HepG2 (cell line): ENCODE data around the gene LCA5. TPM values are rescaled to one million over a fixed set of nuclear protein-coding genes. Genes with fewer than 3 reads are reported as not detected.
A peak's percentile ranks its signal among the peaks of the same experiment; 100 is the strongest.

Experiments
- ATAC-seq: fragments of 200-7000 bp; cut with Tn5 transposase; 3 replicates; pipeline ENCODE4 v1.9.1; 2020; ENCODE audit warnings: mild to moderate bottlenecking, moderate library complexity
- BruUV-seq: library from RNA; stranded (reverse); fragments of 400-500 nt; replicated peaks from 2 replicates; lab custom pipeline; 2021; lab: Mats Ljungman, UMichigan
- CTCF ChIA-PET: fragments of 300-600 bp; formaldehyde crosslinking; extraction: SDS; loops from one replicate; lab custom pipeline; 2021; ENCODE audit warnings: low total read pairs, inconsistent platforms, low intra/inter-chr PET ratio; lab: Yijun Ruan, JAX
- POLR2A ChIA-PET: fragments of 350-600 bp; sonication (Branson Sonifier 250); formaldehyde crosslinking; loops from one replicate; lab custom pipeline; 2020; ENCODE audit warnings: antibody characterized with exemption, inconsistent platforms; lab: Yijun Ruan, JAX
- DNase-seq: peaks from one replicate; pipeline ENCODE4 v3.0.0-alpha.2; 2015; ENCODE audit warnings: low spot score
- FAIRE-seq: peaks from 3 replicates; lab custom pipeline; 2011; peaks lifted over from hg19 to GRCh38; lab: Jason Lieb, UNC
- H2AFZ ChIP-seq: one replicate; pipeline ENCODE4 v1.6.1; 2011; ENCODE audit warnings: low read length, inconsistent platforms
- H3K27ac ChIP-seq: fragments of 300-600 bp; 3 replicates; pipeline ENCODE4 v1.8.0; 2011; ENCODE audit warnings: mixed run types, mild to moderate bottlenecking, mixed read lengths, low read length, inconsistent platforms; ENCODE audit not compliant: insufficient read depth; ENCODE audit errors: extremely low read length
- H3K27me3 ChIP-seq, 2 experiments: fragments of 200-600 bp in 1 of 2; 2 replicates in 1 of 2; 3 replicates in 1 of 2; pipeline versions ENCODE4 v1.6.0 to v1.8.0; 2011; ENCODE audit warnings: low read length in 2 of 2, mild to moderate bottlenecking in 2 of 2, moderate library complexity in 2 of 2, inconsistent platforms in 1 of 2; ENCODE audit not compliant: insufficient read depth in 2 of 2, control insufficient read depth in 1 of 2
- H3K36me3 ChIP-seq, 2 experiments: fragments of 200-600 bp in 1 of 2; replicated peaks in 1 of 2; 2 replicates in 1 of 2; 3 replicates in 1 of 2; pipeline versions ENCODE4 v1.5.1 to v1.8.0; 2011; ENCODE audit warnings: low read length in 2 of 2, inconsistent platforms in 1 of 2; ENCODE audit not compliant: insufficient read depth in 2 of 2, control insufficient read depth in 1 of 2
- H3K4me1 ChIP-seq: 2 replicates; pipeline ENCODE4 v1.5.1; 2012; ENCODE audit warnings: low read length, inconsistent platforms; ENCODE audit not compliant: insufficient read depth
- H3K4me2 ChIP-seq: 2 replicates; pipeline ENCODE4 v1.6.0; 2011; ENCODE audit warnings: low read depth, low read length, inconsistent platforms
- H3K4me3 ChIP-seq, 3 experiments: fragments of 200-600 bp in 1 of 3; sonication (generic), shearing (Covaris generic) in 1 of 3; replicated peaks in 1 of 3; 2 replicates each; pipeline ENCODE4 v1.5.1; 2011 to 2016; ENCODE audit warnings: low read length in 3 of 3, inconsistent platforms in 2 of 3, low read depth in 2 of 3, mild to moderate bottlenecking in 2 of 3, control low read depth in 1 of 3, mixed read lengths in 1 of 3; ENCODE audit not compliant: insufficient read depth in 1 of 3
- H3K79me2 ChIP-seq: one replicate; pipeline ENCODE4 v1.6.1; 2011; ENCODE audit warnings: low read length, inconsistent platforms; ENCODE audit not compliant: insufficient read depth
- H3K9ac ChIP-seq: 2 replicates; pipeline ENCODE4 v1.6.0; 2011; ENCODE audit warnings: mild to moderate bottlenecking, low read depth, low read length, inconsistent platforms; ENCODE audit not compliant: insufficient read depth
- H3K9me3 ChIP-seq: 2 replicates; pipeline ENCODE4 v1.5.1; 2012; ENCODE audit warnings: mild to moderate bottlenecking, low read length
- H4K20me1 ChIP-seq: 2 replicates; pipeline ENCODE4 v1.6.0; 2011; ENCODE audit warnings: inconsistent platforms, mild to moderate bottlenecking, low read length, moderate library complexity; ENCODE audit not compliant: insufficient read depth
- FOXJ3 ChIP-seq: sonication (generic); formaldehyde crosslinking; IDR thresholded peaks from 2 replicates; pipeline ENCODE4 v1.4.0; 2020; ENCODE audit warnings: missing genetic modification reagents, mild to moderate bottlenecking, borderline replicate concordance
- HOXA3 ChIP-seq: sonication (generic); formaldehyde crosslinking; IDR thresholded peaks from 2 replicates; pipeline ENCODE4 v1.5.0; 2020; ENCODE audit warnings: missing genetic modification reagents
- JUND ChIP-seq: sonication (generic); formaldehyde crosslinking; IDR thresholded peaks from 2 replicates; pipeline ENCODE4 v1.8.0; 2022; ENCODE audit warnings: mild to moderate bottlenecking, missing genetic modification reagents
- KDM5B ChIP-seq: sonication (generic); formaldehyde crosslinking; IDR thresholded peaks from 2 replicates; pipeline ENCODE4 v1.4.0; 2020; ENCODE audit warnings: missing genetic modification reagents, mild to moderate bottlenecking, borderline replicate concordance
- LCORL ChIP-seq, 2 experiments: fragments of 450-650 bp in 1 of 2; sonication (generic) in 1 of 2; formaldehyde crosslinking in 1 of 2; IDR thresholded peaks; 2 replicates each; pipeline versions ENCODE4 v1.5.0 to v1.6.1; 2017 to 2020; ENCODE audit warnings: antibody characterized with exemption in 1 of 2, missing genetic modification reagents in 1 of 2
- MAFK ChIP-seq, 2 experiments: IDR thresholded peaks in 1 of 2; conservative IDR thresholded peaks in 1 of 2; 2 replicates each; pipeline ENCODE4 v1.6.1; 2011; ENCODE audit warnings: improper control_type of control experiment in 2 of 2, low read length in 2 of 2
- NKX3-1 ChIP-seq: sonication (generic); formaldehyde crosslinking; IDR thresholded peaks from 2 replicates; pipeline ENCODE4 v1.5.0; 2020; ENCODE audit warnings: missing genetic modification reagents
- NR2F6 ChIP-seq, 2 experiments: IDR thresholded peaks; 2 replicates each; pipeline ENCODE4 v1.6.1; 2016; ENCODE audit warnings: antibody characterized with exemption in 1 of 2, mild to moderate bottlenecking in 1 of 2
- PPARG ChIP-seq: conservative IDR thresholded peaks from 2 replicates; pipeline ENCODE4 v1.6.1; 2016; ENCODE audit warnings: missing biosample characterization, missing genetic modification reagents
- ZBTB3 ChIP-seq: sonication (generic); formaldehyde crosslinking; IDR thresholded peaks from 2 replicates; pipeline ENCODE4 v1.4.0; 2020; ENCODE audit warnings: low read depth, mild to moderate bottlenecking, moderate library complexity, missing genetic modification reagents, borderline replicate concordance
- ZNF136 ChIP-seq: sonication (generic); formaldehyde crosslinking; IDR thresholded peaks from 2 replicates; pipeline ENCODE4 v1.8.1; 2022; ENCODE audit warnings: low read depth, mild to moderate bottlenecking, moderate library complexity, missing genetic modification reagents
- ZNF34 ChIP-seq: sonication (generic); formaldehyde crosslinking; IDR thresholded peaks from 2 replicates; pipeline ENCODE4 v1.4.0; 2020; ENCODE audit warnings: mild to moderate bottlenecking, missing genetic modification reagents, borderline replicate concordance
- ZNF883 ChIP-seq: sonication (generic); formaldehyde crosslinking; IDR thresholded peaks from 2 replicates; pipeline ENCODE4 v1.5.1; 2020; ENCODE audit warnings: mild to moderate bottlenecking, missing genetic modification reagents; ENCODE audit errors: not compliant biosample characterization
- WGBS: methylation state at CpG from one replicate; pipeline ENCODE4 v1.1.6; 2017; ENCODE audit warnings: low lambda C conversion rate; 5-methylcytosine and 5-hydroxymethylcytosine counted together
- in situ Hi-C: cut with HindIII; loops from 2 replicates; pipeline ENCODE4 v1.10.0; 2017; ENCODE audit warnings: low pct_unique_long_range_greater_than_20kb; ENCODE audit not compliant: extremely low pct_ligation_motif_present
- intact Hi-C: fragments of 100-400 bp; cut with micrococcal nuclease; formaldehyde crosslinking; loops from one replicate; pipeline ENCODE4 v1.10.0; 2022; ENCODE audit not compliant: unreplicated experiment
- polyA plus RNA-seq, 8 experiments: library from polyadenylated mRNA; depleted of rRNA in 3 of 8; stranded (reverse) in 7 of 8; unstranded in 1 of 8; fragments of >200 nt; fragmentation: Illumina TruSeq in 4 of 8; extraction: Trizol in 4 of 8; gene quantifications; 2 replicates each; pipeline versions ENCODE4 v1.2.1 to v1.2.3, GENCODE V29; 2011 to 2016; ENCODE audit warnings: low read depth in 4 of 8, missing spikeins in 1 of 8, mixed read lengths in 1 of 8; ENCODE audit not compliant: insufficient read depth in 1 of 8
- total RNA-seq, 5 experiments: library from RNA; depleted of rRNA; stranded (reverse); fragments of >200 nt; fragmentation: Illumina TruSeq; extraction: Trizol; gene quantifications; 2 replicates each; pipeline ENCODE4 v1.2.3, GENCODE V29; 2016; ENCODE audit warnings: low read depth in 1 of 5
- TF ChIP-seq, protein P1 (sequence below): sonication (generic); formaldehyde crosslinking; IDR thresholded peaks from 2 replicates; pipeline ENCODE4 v1.4.0; 2020; ENCODE audit warnings: missing genetic modification reagents
- TF ChIP-seq, protein P2 (sequence below): sonication (generic); formaldehyde crosslinking; IDR thresholded peaks from 2 replicates; pipeline ENCODE4 v1.4.0; 2020; ENCODE audit warnings: missing genetic modification reagents
- TF ChIP-seq, protein P3 (sequence below): sonication (generic); formaldehyde crosslinking; IDR thresholded peaks from 2 replicates; pipeline ENCODE4 v1.8.1; 2023; ENCODE audit warnings: missing genetic modification reagents, inconsistent platforms, borderline replicate concordance

Gene LCA5
- total and polyA plus RNA-seq, 2 of the 13 experiments (the other 11 are each of a cell fraction or from before 2014, with no cell fraction given), result 0.84 to 4.6 TPM

DNA sequence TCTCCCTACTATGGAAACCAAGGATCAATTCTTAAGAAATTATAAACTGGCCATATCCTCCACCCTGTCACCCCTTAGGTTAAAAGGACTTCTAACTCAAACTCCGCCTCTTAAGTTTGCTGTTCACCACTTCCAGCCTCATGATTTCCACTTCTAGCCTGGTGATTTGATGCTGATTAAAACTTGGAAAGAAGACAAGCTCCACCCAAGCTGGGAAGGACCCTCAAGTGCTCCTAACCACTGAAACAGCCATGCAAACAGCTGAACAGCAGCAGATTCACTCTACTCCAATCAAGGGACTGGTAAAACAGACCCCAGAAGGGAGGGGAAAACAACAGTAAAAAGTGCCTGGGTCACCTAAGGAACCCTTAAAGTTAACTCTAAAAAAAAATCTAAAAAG lies 10.3 kb downstream of the LCA5 start:
- DNase-seq (no peak), FAIRE-seq (no peak), ATAC-seq (no peak)
- H3K4me2 ChIP-seq, result no peak overlapping the region
- intact Hi-C loops (loop anchor here (10.0 kb wide), 1 partner anchor 292 kb away; the partner anchor contains the start of gene HMGN3), in situ Hi-C loops (no loop called here)
- H3K4me3 ChIP-seq, result no peak overlapping the region
- TF ChIP-seq, protein P1, sequence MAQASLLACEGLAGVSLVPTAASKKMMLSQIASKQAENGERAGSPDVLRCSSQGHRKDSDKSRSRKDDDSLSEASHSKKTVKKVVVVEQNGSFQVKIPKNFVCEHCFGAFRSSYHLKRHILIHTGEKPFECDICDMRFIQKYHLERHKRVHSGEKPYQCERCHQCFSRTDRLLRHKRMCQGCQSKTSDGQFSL (CRISPR knock-in tag), result no peak
- TF ChIP-seq MAFK (conservative IDR thresholded peaks at IDR 0.05 in 1 of 2, IDR thresholded peaks at IDR 0.05 in 1 of 2; ENCODE audit: low read length in 2 of 2), result no peak
- no peak for TF ChIP-seq LCORL (IDR thresholded peaks at IDR 0.05)
- no peak for TF ChIP-seq LCORL (CRISPR knock-in tag; IDR thresholded peaks at IDR 0.05)
- no peak for TF ChIP-seq ZBTB3 (CRISPR knock-in tag)
- no peak for TF ChIP-seq KDM5B
- no peak for TF ChIP-seq JUND (CRISPR knock-in tag)
- no peak for TF ChIP-seq ZNF34 (CRISPR knock-in tag)
- no peak for TF ChIP-seq FOXJ3
- TF ChIP-seq HOXA3, result no peak
- TF ChIP-seq PPARG (CRISPR knock-in tag), result no peak
- no peak for TF ChIP-seq ZNF136 (CRISPR knock-in tag)
- no peak for TF ChIP-seq ZNF883 (CRISPR knock-in tag)
- no peak for TF ChIP-seq NR2F6 (IDR thresholded peaks at IDR 0.05)
- TF ChIP-seq NR2F6 (CRISPR knock-in tag; IDR thresholded peaks at IDR 0.05), result no peak
- TF ChIP-seq, protein P2, sequence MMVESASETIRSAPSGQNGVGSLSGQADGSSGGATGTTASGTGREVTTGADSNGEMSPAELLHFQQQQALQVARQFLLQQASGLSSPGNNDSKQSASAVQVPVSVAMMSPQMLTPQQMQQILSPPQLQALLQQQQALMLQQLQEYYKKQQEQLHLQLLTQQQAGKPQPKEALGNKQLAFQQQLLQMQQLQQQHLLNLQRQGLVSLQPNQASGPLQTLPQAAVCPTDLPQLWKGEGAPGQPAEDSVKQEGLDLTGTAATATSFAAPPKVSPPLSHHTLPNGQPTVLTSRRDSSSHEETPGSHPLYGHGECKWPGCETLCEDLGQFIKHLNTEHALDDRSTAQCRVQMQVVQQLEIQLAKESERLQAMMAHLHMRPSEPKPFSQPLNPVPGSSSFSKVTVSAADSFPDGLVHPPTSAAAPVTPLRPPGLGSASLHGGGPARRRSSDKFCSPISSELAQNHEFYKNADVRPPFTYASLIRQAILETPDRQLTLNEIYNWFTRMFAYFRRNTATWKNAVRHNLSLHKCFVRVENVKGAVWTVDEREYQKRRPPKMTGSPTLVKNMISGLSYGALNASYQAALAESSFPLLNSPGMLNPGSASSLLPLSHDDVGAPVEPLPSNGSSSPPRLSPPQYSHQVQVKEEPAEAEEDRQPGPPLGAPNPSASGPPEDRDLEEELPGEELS, result no peak
- TF ChIP-seq, protein P3, sequence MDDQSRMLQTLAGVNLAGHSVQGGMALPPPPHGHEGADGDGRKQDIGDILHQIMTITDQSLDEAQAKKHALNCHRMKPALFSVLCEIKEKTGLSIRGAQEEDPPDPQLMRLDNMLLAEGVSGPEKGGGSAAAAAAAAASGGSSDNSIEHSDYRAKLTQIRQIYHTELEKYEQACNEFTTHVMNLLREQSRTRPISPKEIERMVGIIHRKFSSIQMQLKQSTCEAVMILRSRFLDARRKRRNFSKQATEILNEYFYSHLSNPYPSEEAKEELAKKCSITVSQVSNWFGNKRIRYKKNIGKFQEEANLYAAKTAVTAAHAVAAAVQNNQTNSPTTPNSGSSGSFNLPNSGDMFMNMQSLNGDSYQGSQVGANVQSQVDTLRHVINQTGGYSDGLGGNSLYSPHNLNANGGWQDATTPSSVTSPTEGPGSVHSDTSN (CRISPR knock-in tag), result no peak
- no peak for TF ChIP-seq NKX3-1
- WGBS, result 100% methylated on average over 1 of the region's 1 CpG
- CTCF ChIA-PET, result no interaction called here
- H3K27me3 ChIP-seq, result no peaks in the 10 kb centered on the region
- POLR2A ChIA-PET, result interaction anchor here (1.3 kb wide), 1 partner anchor 10 kb away, joined by 7 read pairs; the partner anchor contains the start of gene LCA5
- no peaks in the 10 kb centered on the region for H4K20me1 ChIP-seq
- no peaks in the 10 kb centered on the region for H3K79me2 ChIP-seq
- no peaks in the 10 kb centered on the region for H3K36me3 ChIP-seq
- BruUV-seq, result no TSS peak
- peaks cover 44% of the 10 kb centered on the region for H3K4me1 ChIP-seq
- no peak overlapping the region for H3K9ac ChIP-seq
- H3K9me3 ChIP-seq, result no peaks in the 10 kb centered on the region
- no peak overlapping the region for H2AFZ ChIP-seq
- peak overlapping the region; percentile 85 for H3K27ac ChIP-seq
